Measurements from ENCODE around the gene FAIM2. TPM values are rescaled to one million over a fixed set of nuclear protein-coding genes. Genes with fewer than 3 reads are reported as not detected.
A peak's percentile ranks its signal among the peaks of the same experiment; 100 is the strongest.

Gene FAIM2
- polyA plus RNA-seq, 4 donors = 3.0 to 5.8 (median 4.7) TPM

DNA sequence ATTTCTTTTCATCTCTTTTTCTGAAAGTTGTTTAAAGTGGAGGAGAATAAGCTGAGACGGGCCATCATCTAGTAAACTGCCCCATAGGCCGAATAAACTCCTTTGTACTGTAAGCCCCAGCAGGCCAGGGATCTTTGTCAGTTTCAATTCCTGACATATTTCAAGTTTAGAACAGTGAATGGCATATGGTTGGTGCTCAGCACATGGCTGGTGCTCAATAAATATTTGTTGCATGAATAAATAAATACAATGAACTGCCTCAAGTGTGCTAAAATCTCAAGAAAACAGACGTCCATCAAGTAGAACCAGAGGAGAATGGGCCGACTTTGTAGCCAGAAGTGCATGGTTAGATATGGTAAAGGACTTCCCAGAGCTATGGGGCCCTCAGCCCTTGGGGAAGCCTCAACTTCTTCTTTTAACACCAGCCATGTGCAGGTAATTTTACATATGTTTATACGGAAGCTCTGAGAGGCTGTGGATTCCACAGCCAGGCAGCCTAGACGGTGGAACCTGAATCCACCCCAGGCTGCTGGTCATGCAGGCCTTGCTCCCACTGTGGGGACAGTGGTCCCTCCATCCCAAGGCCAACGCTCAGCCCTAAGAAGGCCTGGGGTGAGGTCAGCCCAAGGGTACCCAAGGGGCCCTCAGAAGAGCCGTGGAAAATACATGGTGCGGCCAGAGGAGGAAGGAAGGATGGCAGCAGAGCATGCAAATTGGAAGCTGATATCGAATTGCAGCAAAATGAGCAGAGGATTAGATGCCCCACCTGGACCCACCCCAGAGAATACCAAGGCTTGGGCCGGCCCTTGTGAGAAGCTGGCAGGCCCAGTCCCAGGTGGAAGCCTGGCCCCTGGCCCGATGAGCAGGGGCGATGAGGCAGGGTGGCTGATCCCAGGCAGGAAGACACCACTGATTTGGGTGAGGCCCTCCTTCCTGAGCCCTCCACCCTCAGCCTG, 38.1 kb upstream of the FAIM2 start:
- DNase-seq (ENCODE audit: low read depth in 4 of 4, low spot score in 2 of 4) = no peak

DNA sequence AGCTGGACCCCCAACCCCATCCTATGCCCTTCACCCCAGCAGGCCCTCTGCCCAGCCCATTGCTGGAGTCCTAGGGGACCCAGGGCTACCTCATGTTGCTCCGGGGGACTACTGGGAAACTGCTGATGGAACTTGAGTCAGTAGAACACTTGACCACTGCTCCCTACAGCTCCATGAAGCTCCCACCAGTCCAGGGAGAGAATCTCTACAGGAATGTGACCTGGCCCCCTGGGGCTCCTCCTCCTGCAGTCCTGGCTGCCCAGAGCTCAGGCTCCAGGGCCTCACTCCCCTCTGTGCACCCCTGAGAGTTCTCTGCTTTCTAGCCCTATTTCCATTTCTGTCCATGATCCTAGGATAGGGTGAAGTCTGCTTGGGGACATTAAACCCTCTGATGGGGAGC, 36.0 kb upstream of the FAIM2 start:
- no peak for DNase-seq (ENCODE audit: low read depth in 4 of 4, low spot score in 2 of 4)

DNA sequence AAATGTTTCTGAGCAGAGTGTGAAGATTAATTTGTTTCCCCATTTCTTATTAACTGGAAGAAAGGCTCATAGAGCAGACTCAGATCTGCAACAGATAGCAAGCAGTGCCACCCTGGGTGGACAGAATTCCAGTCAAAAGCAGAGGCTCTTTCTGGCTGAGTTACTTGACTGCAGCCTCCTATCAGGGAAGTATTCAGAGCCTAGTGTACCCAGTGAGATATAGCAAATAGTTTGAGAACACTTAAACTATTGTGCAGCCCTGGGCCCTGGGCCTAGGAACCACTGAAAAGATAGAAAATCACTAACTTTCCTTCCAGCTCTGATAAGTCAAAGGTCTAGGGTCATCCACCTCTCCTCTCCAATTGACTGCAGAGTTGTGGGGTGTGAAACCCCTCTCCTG, 35.6 kb upstream of the FAIM2 start:
- DNase-seq (ENCODE audit: low read depth in 4 of 4, low spot score in 2 of 4) = no peak

DNA sequence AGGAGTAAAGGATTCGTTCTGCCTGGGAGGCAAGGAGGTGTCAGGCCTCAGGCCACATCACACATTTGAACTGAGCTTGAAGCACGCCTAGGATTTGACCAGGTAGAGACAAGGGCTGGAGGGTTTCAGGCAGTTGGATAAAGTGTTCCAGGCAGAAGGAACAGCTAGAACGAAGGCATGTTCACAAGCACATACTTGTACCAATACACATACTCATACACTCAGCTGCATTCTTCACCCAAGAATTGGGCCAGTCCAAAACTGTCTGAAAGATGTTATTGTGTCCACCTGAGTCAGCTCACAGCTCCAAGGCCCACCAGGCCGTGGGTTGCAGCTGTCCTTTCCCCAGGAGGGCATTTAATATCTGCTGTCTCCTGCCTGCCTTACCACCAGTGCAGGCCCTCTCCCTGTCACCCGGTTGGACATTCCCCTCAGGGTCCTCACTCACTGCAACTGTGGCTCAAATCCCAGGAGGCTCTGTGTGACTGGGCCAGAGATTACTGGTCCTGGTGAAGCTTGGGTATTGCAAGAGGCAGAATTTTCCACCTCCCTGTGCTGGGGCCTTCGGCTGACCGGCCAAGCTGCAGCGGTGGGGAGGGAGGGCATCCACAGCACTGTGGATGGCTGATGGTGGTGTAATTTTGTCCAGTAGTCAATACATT, 34.1 kb upstream of the FAIM2 start:
- DNase-seq (ENCODE audit: low read depth in 4 of 4, low spot score in 2 of 4) = no peak

DNA sequence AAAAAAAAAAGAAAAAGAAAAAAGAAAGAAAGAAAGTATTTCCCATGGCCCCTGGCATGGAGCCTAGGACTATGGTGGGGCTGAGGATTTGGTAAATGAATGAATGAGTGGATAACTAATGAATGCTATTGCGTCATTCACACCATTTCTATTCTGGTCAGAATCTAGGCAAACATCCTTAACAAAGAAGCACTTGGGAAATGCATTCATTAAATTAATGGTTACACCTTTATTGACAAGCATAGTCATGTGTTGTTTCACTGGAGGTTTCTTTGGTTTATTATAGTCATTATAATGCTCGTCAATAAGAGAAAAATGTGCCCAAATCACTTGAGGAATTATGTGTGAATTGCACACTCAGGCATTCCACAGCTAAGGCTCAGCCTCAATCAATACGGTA, 33.2 kb upstream of the FAIM2 start:
- DNase-seq (ENCODE audit: low read depth in 4 of 4, low spot score in 2 of 4) = no peak

DNA sequence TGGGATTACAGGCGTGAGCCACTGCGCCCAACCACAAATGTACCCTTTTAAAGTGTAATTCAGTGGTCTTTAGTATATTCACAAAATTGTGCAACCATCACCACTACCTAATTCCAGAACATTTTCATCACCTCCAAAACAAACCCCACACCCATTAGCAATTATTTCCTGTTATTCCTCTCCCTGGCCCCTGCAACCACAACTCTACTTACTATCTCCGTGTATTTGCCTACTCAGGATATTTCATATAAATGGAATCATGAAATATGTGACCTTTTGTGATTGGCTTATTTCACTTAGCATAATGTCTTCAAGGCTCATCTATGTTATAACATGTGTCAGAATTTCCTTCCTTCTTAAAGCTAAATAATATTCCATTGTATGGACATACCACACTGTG, 30.8 kb upstream of the FAIM2 start:
- no peak for DNase-seq (ENCODE audit: low read depth in 4 of 4, low spot score in 2 of 4)

DNA sequence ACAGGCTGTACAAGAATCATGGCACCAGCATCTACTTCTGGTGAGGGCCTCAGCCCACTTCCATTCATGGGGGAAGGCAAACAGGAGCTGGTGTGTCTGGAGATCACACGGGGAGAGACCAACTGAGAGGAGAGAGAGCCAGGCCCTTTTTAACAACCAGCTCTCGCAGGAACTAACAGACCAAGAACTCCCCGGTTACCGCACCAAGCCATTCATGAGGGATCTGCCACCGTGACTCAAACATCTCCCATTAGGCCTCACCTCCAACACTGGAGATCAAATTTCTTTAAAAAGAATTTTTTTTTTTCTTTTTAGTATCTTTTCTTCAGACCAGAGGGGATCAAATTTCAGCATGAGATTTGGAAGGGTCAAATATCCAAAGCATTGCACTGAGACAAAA, 30.1 kb upstream of the FAIM2 start:
- no peak for DNase-seq (ENCODE audit: low read depth in 4 of 4, low spot score in 2 of 4)

DNA sequence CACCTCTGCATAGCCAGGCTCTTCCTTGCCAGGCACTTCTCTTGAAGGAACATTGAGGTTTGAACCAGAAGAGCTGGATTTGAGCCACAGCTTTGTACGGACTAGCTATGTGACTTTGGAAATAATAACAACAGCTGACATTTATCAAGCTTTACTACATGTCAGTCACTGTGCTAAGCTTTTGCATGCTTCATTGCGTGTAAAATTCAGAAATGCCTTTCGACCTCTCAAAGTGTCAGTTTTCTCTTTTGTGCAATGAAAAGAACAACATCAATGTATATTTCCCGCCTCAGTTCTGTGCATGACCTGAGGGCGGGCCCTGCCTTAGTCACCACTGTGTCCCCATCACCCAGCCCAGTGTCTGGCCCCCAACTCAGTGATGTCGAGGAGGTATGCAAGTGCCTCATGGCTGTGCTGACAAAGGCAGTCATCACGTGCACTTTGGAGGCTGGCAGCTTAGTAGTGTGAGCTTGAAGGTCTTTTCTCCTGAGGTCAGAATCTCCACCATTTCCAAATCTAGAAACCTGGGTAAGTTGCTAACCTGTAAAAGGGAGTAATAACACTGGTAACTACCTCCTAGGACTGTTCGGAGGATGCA, 28.9 kb upstream of the FAIM2 start:
- peak in 1 of 4 donors; percentile 65 for DNase-seq (ENCODE audit: low read depth in 4 of 4, low spot score in 2 of 4)

DNA sequence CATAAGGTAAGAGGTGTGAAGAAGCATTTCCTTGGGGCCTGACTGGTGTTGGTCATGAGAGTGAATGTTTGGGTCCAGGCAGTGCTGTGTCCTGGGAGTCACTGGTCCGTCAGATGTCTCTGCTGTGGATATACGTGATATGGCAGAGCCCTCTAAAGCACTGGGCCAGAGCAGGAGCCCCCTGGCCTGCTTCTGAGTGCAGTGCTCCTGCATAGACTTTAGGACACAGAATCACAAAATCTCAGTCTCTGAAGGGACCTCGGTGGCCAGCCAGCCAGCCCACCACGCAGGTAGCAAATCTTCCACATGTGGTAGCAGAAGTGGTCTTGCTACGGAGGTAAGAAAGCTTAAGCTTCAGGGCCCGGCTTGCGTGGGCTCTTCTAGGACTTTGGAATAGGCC, 28.3 kb upstream of the FAIM2 start:
- DNase-seq (ENCODE audit: low read depth in 4 of 4, low spot score in 2 of 4) = no peak

DNA sequence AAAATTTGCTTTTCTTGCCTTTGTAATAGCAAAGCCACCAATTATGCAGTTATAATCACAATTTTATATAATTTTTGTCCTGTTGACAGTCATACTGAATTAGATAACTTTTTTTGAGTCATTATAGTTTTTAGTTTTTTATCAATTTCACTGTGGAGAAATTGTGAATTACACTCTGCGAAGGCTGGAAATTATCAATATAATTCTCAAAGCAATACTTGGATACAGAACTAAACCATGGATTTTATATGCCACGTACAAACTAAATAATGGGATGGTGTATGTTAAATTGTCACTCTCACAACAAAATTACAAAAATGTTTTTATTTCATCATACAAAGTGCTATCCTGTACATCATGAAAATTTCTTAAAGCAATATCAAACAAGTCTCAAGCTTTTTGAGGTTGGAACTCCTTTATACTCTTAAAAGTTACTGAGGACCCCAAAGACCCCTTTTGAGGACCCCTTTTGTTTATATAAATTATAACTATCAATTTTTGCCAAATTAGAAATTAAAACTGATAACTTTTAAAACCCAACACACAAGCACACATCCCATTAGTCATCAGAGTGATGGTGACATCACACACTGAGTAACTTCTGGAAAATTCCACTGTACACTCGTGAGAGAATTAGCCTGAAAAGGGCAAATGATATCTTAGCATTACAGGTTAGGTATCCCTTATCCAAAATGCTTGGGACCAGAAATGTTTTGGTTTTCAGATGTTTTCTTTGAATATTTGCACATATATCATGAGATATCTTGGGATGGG, 27.0 kb upstream of the FAIM2 start:
- no peak for DNase-seq (ENCODE audit: low read depth in 4 of 4, low spot score in 2 of 4)

DNA sequence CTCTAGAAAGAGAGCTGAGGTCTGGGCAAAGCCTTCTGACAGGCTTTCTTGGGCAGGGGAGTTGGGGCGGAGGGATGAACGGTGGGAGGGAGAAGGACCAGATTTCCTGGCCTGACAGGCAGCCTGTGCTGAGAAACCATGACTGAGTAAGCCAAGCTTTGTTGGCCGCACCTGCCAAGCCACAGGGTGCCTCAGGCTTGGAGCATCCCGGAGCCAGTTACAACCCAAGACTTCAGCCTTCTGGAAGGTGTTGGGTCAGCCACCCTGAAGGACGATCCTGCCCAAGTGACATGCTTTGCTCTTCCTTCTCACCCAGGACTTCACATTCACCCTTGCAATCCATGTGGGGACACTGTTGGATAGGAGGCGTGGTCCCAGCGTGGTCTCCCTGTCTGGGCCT, 25.9 kb upstream of the FAIM2 start:
- no peak for DNase-seq (ENCODE audit: low read depth in 4 of 4, low spot score in 2 of 4)

DNA sequence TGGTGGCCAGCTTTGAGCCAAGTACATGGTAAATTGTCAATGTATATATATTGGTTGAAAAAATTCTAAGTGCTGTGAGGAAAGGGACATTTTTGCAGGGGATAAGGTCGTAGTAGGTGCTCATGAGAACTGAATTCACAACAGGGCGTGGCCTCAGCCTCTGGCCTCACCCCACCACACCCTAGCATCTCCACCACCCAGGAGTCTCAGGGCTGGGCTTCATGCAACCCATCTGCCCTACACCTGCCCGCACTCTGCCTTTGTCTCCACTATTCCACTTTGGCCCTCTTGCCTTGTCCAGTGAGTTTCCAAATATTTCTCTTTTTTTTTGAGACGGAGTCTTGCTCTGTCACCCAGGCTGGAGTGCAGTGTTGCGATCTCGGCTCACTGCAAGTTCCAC, 24.8 kb upstream of the FAIM2 start:
- DNase-seq (ENCODE audit: low read depth in 4 of 4, low spot score in 2 of 4) = no peak

DNA sequence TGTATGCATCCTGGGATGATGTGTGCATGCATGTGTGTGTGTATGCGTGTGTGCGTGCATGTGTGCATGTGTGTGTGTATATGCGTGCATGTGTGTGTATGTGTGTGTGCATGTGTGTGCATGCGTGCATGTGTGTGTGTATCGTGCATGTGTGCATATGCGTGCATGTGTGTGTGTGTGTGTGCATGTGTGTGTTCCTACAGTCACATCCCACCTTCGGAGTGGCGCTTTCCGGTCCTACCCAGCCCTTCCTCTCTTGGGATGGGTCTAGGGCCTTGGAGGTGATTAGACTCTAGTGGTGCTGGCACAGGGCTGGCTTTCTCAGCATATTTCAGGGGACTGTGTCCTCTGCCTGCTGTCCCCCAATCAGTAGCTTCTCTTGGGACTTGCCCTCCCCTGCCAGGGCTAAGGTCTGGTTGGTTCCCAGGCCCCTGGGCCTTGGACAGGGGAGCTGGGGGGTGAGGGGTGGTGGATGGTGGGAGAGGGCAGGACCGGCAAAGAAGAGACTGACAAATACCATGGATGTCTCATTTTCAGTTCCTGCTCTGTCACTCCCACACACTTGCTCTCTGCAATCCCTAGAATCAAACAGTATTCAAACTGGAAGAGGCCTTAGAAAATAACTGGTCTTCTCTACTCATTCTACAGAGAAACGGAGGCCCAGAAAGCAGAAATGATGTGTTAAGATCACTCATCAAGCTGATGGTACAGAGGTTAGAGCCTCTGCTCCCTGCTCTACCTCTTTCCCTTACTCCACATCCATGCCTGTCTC, 21.9 kb upstream of the FAIM2 start:
- DNase-seq (ENCODE audit: low read depth in 4 of 4, low spot score in 2 of 4) = no peak

DNA sequence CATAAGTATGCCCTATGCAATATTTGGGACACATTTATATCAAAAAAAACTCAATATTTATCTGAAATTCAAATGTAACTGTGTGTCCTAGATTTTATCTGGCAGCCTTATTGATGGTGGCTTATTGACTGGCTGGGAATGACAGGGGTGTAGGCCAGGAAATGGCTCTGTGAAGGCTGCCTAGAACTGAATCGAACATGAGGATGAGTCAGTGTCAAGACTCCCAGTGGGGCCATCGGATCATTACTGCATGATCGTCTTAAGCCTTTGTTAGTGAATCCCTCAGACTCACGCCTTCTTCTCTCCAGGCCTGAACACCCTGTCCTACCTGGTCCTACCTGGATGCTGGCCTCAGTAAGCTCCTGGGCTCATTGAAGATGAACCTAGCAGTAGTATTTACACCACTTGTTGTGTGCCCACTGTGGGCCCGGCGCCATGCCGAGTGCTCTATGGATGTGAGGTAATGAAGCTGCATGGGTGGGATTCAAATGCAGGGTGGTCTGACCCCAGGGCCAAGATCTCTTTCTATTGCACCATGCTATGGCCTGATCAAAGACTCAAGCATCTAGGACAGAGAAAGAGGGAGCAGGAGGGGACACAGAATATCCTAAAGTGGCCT, 21.0 kb upstream of the FAIM2 start:
- no peak for DNase-seq (ENCODE audit: low read depth in 4 of 4, low spot score in 2 of 4)

DNA sequence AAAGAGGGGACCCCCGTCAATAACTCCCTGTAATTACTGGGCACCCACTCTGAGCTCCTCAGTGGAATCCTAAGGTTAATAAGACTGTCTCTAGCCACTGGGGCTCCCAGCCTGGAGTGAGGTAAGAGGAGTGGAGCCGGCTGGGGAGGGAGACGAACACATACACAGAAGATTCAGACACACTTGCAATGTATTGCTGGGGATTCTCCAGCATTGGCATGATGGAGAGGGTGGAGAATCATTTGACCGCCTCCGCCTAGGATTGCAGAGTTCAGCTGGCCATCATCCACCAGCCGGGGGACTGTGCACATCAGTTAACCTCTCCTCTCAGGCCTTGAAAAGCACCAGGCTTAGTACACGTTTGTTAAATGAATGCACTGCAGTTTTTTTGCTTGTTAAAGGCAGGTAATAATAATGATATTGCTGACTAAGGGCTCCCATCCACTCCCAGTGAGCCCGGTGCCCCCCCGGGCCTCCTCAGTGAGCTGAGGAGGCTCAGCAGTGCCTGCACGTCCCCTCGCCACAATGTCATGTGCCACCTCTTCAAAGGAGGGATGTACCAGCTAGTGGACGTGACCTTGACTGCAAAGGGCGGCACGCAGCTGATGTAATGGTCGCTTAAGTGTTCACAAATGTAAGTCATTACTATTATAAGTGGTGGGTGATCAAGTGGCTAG, 20.3 kb upstream of the FAIM2 start:
- DNase-seq (ENCODE audit: low read depth in 4 of 4, low spot score in 2 of 4) = no peak

DNA sequence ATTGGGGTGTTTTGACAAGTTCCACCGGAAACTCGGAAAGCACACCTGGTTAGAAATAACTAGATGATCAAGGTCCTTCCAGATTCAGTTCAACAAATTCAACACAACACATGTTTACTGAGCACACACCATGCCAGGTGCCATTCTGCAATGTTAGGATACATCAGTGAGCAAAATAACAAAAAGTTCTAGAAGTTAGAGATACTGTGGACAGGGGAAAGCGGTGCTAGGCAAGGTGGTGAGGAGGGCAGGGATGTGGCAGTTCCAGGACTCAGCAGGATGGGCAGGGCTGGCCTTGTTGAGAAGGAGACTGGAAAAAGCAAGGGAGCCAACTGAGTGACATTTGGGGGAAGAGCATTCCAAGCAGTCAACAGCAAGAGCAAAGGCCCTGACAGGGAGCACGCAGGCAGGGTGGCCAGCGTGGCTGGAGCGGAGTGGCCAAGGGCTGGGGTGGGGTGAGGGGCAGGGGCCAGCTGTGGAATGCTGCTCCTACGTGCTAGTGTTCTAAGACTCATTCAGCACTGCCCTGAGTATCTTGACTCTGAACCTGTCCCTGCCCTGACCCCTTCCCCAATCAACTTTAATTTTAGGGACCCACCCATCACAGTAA, 19.4 kb upstream of the FAIM2 start:
- no peak for DNase-seq (ENCODE audit: low read depth in 4 of 4, low spot score in 2 of 4)

DNA sequence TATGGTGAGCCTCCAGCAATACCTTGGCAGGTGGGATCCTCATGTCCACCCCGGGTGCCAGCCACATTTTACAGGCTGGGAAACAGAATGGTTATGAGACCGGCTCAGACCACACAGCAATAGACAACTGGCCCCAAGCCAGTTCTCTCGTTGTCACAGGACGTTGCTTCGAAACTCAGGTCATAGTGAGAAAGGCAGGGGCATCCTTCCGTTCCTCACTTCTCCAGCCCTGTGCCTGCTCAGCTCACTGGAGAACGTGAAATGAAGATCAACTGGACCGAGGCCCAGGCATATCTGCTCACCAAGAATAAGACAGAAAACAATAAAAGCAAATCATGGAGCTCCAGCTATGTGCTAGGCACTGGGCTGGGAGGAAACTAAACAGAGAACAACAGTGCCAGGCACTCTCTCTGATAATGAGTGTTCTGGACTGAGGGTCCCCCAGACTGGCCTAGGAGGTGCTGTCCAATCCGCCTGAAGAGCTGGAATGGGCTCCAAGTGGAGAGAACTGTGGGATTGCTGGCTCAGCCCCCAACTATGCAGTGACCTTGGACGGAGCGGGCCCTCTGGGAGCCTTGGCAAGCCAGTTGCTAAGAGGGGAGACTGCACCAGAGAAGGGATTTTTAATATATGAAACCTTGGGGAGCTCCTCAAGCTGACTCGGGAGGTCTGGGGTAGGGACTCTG, 18.8 kb upstream of the FAIM2 start:
- DNase-seq (ENCODE audit: low read depth in 4 of 4, low spot score in 2 of 4) = no peak

DNA sequence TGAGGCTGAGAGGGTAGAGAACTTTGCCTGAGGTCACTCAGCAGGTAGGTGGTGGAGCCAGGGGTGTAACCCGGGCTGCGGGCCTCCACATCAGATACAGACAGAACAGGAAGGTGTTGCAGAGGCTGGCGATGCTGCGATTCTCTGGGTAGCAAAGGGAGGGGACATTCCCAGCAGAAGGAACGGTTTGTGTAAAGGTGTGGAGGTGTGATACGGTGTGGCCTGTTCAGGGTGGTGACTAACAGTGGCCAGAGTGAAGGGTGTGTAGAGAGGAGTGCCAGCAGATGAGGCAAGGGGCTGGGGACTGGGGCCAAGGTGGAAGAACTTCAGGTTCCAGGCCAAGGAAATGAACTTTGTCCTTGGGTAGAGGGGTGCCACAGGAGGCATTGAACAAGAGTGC, 18.2 kb upstream of the FAIM2 start:
- no peak for DNase-seq (ENCODE audit: low read depth in 4 of 4, low spot score in 2 of 4)
